Mesendoderm (in vitro differentiated cells): ENCODE results near the gene SF3B6.
"Not testable (repeated sequence)": the region's sequence is repeated elsewhere in the genome, so short reads cannot be mapped to it uniquely, and the experiment has no call there.

Experiments used
- DNase-seq: peaks from one replicate; pipeline ENCODE4 v3.0.0; 2013
- H2AK5ac ChIP-seq: 2 replicates; pipeline ENCODE4 v1.6.1; 2013; ENCODE audit warnings: low read length, inconsistent platforms
- H2BK120ac ChIP-seq: 2 replicates; pipeline ENCODE4 v1.6.1; 2013; ENCODE audit warnings: low read depth, mild to moderate bottlenecking, low read length, moderate library complexity, mixed read lengths
- H2BK15ac ChIP-seq: replicated peaks from 2 replicates; pipeline ENCODE4 v1.6.1; 2013; ENCODE audit warnings: low read depth, mild to moderate bottlenecking, moderate library complexity
- H2BK5ac ChIP-seq: 2 replicates; pipeline ENCODE4 v1.6.1; 2013; ENCODE audit warnings: low read length, inconsistent platforms
- H3K18ac ChIP-seq: 2 replicates; pipeline ENCODE4 v1.6.1; 2013; ENCODE audit warnings: mild to moderate bottlenecking, low read length, mixed read lengths
- H3K23ac ChIP-seq: one replicate; pipeline ENCODE4 v1.6.1; 2013; ENCODE audit warnings: low read length
- H3K27ac ChIP-seq: 2 replicates; pipeline ENCODE4 v1.5.1; 2013; ENCODE audit warnings: low read depth, mild to moderate bottlenecking, inconsistent platforms, low read length, moderate library complexity
- H3K27me3 ChIP-seq: 2 replicates; pipeline ENCODE4 v1.6.1; 2013; ENCODE audit warnings: low read length, control low read depth, mild to moderate bottlenecking, inconsistent platforms; ENCODE audit not compliant: insufficient read depth, poor library complexity
- H3K36me3 ChIP-seq: 2 replicates; pipeline ENCODE4 v1.6.1; 2013; ENCODE audit warnings: low read length, inconsistent platforms; ENCODE audit not compliant: control insufficient read depth, insufficient read depth
- H3K4ac ChIP-seq: one replicate; pipeline ENCODE4 v1.6.1; 2013; ENCODE audit warnings: low read depth, mild to moderate bottlenecking, low read length, moderate library complexity
- H3K4me1 ChIP-seq: 2 replicates; pipeline ENCODE4 v1.6.1; 2013; ENCODE audit warnings: low read depth, low read length, inconsistent platforms; ENCODE audit not compliant: control insufficient read depth
- H3K4me2 ChIP-seq: 2 replicates; pipeline ENCODE4 v1.6.1; 2013; ENCODE audit warnings: low read length
- H3K4me3 ChIP-seq: 2 replicates; pipeline ENCODE4 v1.5.1; 2013; ENCODE audit warnings: mild to moderate bottlenecking, low read length
- H3K56ac ChIP-seq: one replicate; pipeline ENCODE4 v1.6.1; 2013; ENCODE audit warnings: low read length
- H3K79me1 ChIP-seq: 2 replicates; pipeline ENCODE4 v1.6.1; 2013; ENCODE audit warnings: low read length, inconsistent platforms
- H3K79me2 ChIP-seq: 2 replicates; pipeline ENCODE4 v1.6.1; 2013; ENCODE audit warnings: mild to moderate bottlenecking, low read length; ENCODE audit not compliant: control insufficient read depth, insufficient read depth
- H3K9ac ChIP-seq: 2 replicates; pipeline ENCODE4 v1.6.1; 2013; ENCODE audit warnings: low read length, inconsistent platforms
- H4K5ac ChIP-seq: one replicate; pipeline ENCODE4 v1.6.1; 2013; ENCODE audit warnings: low read length
- H4K8ac ChIP-seq: one replicate; pipeline ENCODE4 v1.6.1; 2013; ENCODE audit warnings: low read depth, mild to moderate bottlenecking, control low read depth, low read length, moderate library complexity
- WGBS: extraction: QIAGEN DNeasy Blood & Tissue Kit; methylation state at CpG from one replicate; pipeline ENCODE4 v1.1.7; 2013; ENCODE audit warnings: low lambda C conversion rate, missing lambda C conversion rate; ENCODE audit not compliant: insufficient coverage; ENCODE audit errors: extremely low coverage; 5-methylcytosine and 5-hydroxymethylcytosine counted together

Gene SF3B6

DNA sequence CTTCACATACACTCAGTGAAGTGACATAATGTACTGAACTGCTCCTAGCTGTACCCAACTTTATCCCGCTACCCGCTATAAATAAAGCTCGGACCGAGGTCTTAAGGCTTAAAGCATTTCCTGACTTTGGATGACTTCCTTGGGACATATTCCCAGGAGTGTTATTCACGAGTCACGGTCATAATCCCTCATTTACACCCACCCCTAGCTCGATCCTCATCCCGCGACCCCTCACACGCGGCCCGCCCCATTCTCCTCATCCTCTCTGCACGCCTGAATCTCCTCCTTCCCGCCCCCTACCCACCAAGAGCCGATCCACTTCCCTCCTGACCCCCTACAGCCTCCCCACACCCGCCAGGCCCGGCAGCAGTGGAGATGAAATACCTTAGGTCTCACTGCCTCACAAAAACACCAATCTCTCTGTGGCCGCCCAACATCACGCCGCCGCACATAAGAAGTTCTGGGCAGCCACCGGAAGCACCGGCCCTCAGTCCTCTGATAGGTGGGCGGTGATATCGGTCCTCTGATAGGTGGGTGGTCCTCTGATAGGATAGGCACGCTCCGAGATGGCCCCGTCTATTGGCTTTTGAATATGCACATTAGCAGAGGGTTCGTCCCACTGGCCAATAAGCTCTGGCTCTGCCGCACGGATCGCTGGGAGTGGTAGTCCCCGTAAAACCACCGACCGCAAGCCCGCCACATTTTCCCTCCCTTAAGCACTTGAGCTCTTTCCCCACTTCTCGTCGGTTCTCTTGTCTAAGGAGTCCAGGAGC, 29.0 kb downstream of the SF3B6 start, which contains the start of gene WDCP:
WDCP (minus strand) TSS at position 462 of the 773 bp plus-strand sequence. CDS start 7,897 bp downstream, outside the sequence.
- peak within 1 kb of the TSS; percentile 89 for H3K9ac ChIP-seq
- H3K36me3 ChIP-seq, result no peaks in the 10 kb centered on the region
- H3K4me2 ChIP-seq, result peak within 1 kb of the TSS; percentile 83
- no peak within 1 kb of the TSS for H4K5ac ChIP-seq
- H2AK5ac ChIP-seq, result no peak within 1 kb of the TSS
- peak within 1 kb of the TSS; percentile 86 for H3K4me3 ChIP-seq
- H3K79me2 ChIP-seq, result peaks cover 2% of the 10 kb centered on the region
- H3K79me1 ChIP-seq, result peaks cover 2% of the 10 kb centered on the region
- no peak within 1 kb of the TSS for H3K23ac ChIP-seq
- peak; percentile 100 for DNase-seq
- peak within 1 kb of the TSS; percentile 64 for H3K18ac ChIP-seq
- H4K8ac ChIP-seq, result no peak within 1 kb of the TSS
- H2BK5ac ChIP-seq, result no peak within 1 kb of the TSS
- H3K4ac ChIP-seq, result no peak within 1 kb of the TSS
- H3K56ac ChIP-seq, result peak within 1 kb of the TSS; percentile 97
- H2BK120ac ChIP-seq, result no peak within 1 kb of the TSS
- WGBS, result no CpG with 5 or more reads among the region's 38 CpGs
- H3K4me1 ChIP-seq, result no peaks in the 10 kb centered on the region
- H3K27me3 ChIP-seq, result no peaks in the 10 kb centered on the region
- H3K27ac ChIP-seq, result peak within 1 kb of the TSS; percentile 34
- H2BK15ac ChIP-seq, result no peak within 1 kb of the TSS

DNA sequence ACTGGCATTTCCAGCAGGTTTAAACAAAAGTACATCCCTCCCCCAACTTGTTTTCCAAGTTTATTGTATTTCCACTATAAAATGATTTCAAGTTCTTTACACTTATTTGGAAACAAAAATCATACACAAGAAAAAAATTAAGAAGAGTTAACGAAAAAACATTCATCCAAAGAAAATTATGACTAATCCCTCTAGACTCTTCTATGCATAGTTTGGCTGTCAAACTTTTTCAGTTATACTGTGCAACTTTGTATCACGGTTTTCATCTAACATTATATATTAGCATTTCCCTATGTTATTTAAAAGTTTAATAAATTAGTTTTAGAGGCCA, 29.6 kb downstream of the SF3B6 start:
- peaks cover 2% of the 10 kb centered on the region for H3K79me1 ChIP-seq
- H2BK5ac ChIP-seq, result no peak overlapping the region
- H3K4me2 ChIP-seq, result peak overlapping the region; percentile 83
- H3K23ac ChIP-seq, result no peak overlapping the region
- no peak overlapping the region for H2BK120ac ChIP-seq
- no peaks in the 10 kb centered on the region for H3K4me1 ChIP-seq
- no CpG with 5 or more reads among the region's 2 CpGs for WGBS
- no peak overlapping the region for H3K4ac ChIP-seq
- no peak overlapping the region for H3K56ac ChIP-seq
- no peak overlapping the region for H2BK15ac ChIP-seq
- no peak overlapping the region for H3K27ac ChIP-seq
- peak overlapping the region; percentile 89 for H3K9ac ChIP-seq
- no peaks in the 10 kb centered on the region for H3K36me3 ChIP-seq
- no peak for DNase-seq
- H2AK5ac ChIP-seq, result no peak overlapping the region
- H4K8ac ChIP-seq, result no peak overlapping the region
- H3K18ac ChIP-seq, result no peak overlapping the region
- no peaks in the 10 kb centered on the region for H3K27me3 ChIP-seq
- H3K79me2 ChIP-seq, result peaks cover 2% of the 10 kb centered on the region
- no peak overlapping the region for H4K5ac ChIP-seq
- peak overlapping the region; percentile 86 for H3K4me3 ChIP-seq

DNA sequence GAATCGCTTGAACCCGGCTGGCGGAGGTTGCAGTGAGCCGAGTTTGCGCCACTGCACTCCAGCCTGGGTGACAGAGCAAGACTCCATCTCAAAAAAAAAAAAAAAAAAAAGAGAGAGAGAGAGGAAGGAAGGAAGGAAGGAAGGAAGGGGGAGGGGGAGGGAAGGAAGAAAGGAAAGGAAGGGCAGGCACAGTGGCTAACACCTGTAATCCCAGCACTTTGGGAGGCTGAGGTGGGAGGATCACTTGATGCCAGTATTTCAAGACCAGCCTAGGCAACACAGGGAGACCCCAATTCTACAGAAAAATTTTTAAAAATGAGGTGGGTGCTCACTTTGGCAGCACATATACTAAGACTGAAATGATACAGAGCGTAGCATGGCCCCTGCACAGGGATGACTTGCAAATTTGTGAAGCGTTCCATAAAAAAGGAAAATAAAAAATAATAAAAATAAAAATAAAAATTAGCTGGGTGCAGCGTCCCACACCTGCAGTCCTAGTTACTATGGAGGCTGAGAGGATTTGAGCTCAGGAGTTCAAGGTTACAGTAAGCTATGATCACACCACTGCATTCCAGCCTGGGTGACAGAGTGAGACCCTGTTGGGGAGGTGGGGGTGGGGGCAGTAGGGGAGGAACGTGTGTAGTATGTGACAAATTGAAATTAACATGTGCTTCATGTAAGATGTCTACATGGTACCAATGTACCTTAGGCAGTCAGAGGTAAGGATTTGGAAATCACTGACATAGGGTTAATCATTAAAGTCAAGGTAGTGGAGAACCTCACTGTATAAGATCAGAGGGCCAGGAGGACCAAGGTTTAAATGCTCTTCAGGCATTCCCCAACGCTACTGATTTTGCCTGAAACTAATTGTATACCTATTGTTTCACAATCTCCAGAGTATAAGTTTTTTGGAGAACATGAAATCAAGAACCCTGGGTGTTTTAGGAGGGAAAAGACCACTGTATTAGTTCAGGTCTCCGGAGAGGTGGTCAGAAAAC, 30.3 kb downstream of the SF3B6 start:
- Histone ChIP-seq H4K8ac (no peak overlapping the region), H2BK5ac (no peak overlapping the region), H3K4ac (no peak overlapping the region), H3K4me2 (no peak overlapping the region), H3K9ac (peak overlapping the region; percentile 13), H3K56ac (no peak overlapping the region), H3K4me3 (no peak overlapping the region), H2BK120ac (no peak overlapping the region), H4K5ac (no peak overlapping the region), H2BK15ac (no peak overlapping the region), H3K23ac (no peak overlapping the region), H3K79me1 (peaks cover 2% of the 10 kb centered on the region), H3K27me3 (no peaks in the 10 kb centered on the region), H3K27ac (no peak overlapping the region), H3K36me3 (no peaks in the 10 kb centered on the region), H3K18ac (no peak overlapping the region), H2AK5ac (no peak overlapping the region), H3K4me1 (no peaks in the 10 kb centered on the region), H3K79me2 (peaks cover 2% of the 10 kb centered on the region)
- WGBS, result no CpG with 5 or more reads among the region's 11 CpGs
- no peak for DNase-seq

DNA sequence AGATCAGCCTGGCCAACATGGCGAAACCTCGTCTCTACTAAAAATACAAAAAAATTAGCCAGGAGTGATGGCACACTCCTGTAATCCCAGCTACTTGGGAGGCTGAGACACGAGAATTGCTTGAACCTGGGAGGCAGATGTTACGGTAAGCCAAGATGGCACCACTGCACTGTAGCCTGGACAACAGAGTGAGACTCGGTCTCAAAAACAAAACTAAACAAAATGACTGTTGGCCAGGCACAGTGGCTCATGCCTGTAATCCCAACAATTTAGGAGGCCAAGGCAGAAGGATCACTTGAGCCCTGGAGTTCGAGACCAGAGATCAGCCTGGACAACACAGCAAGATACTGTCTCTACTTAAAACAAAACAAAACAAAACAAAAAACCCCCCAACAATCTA, 33.0 kb downstream of the SF3B6 start:
- not testable (repeated sequence) for H3K4me2 ChIP-seq, H3K36me3 ChIP-seq, H3K9ac ChIP-seq, DNase-seq, H3K18ac ChIP-seq, H3K27me3 ChIP-seq, H2BK120ac ChIP-seq, H4K5ac ChIP-seq, H4K8ac ChIP-seq, H3K27ac ChIP-seq, H2BK15ac ChIP-seq, H3K79me2 ChIP-seq, H3K4me3 ChIP-seq, H3K23ac ChIP-seq, H2BK5ac ChIP-seq, H3K56ac ChIP-seq, H3K79me1 ChIP-seq, H3K4me1 ChIP-seq, H2AK5ac ChIP-seq, H3K4ac ChIP-seq
- no CpG with 5 or more reads among the region's 6 CpGs for WGBS

DNA sequence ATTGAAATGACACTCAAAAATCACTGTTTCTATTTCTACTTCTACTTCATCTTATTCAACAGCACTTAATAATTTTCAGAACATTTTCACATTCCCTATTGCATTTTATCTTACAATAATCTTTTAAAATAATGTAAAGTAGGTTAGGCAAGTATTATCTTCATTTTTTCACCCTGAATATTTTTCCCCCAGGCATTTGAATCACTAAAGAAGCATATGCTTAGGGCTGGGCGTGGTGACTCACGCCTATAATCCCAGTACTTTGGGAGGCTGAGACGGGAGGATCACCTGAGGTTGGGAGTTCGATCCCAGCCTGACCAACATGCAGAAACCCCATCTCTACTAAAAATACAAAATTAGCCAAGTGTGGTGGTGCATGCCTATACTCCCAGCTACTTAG, 35.6 kb downstream of the SF3B6 start:
- H3K9ac ChIP-seq, result no peak overlapping the region
- H3K56ac ChIP-seq, result no peak overlapping the region
- H3K18ac ChIP-seq, result no peak overlapping the region
- no peak overlapping the region for H3K4me3 ChIP-seq
- H3K27me3 ChIP-seq, result no peaks in the 10 kb centered on the region
- H2BK120ac ChIP-seq, result no peak overlapping the region
- DNase-seq, result no peak
- no peak overlapping the region for H4K5ac ChIP-seq
- H3K27ac ChIP-seq, result no peak overlapping the region
- no peak overlapping the region for H3K4ac ChIP-seq
- H2BK15ac ChIP-seq, result no peak overlapping the region
- H3K79me2 ChIP-seq, result no peaks in the 10 kb centered on the region
- no peak overlapping the region for H4K8ac ChIP-seq
- H3K4me2 ChIP-seq, result no peak overlapping the region
- WGBS, result no CpG with 5 or more reads among the region's 4 CpGs
- H3K4me1 ChIP-seq, result no peaks in the 10 kb centered on the region
- H2AK5ac ChIP-seq, result no peak overlapping the region
- peaks cover 3% of the 10 kb centered on the region for H3K79me1 ChIP-seq
- no peak overlapping the region for H3K23ac ChIP-seq
- H3K36me3 ChIP-seq, result peaks cover 8% of the 10 kb centered on the region
- no peak overlapping the region for H2BK5ac ChIP-seq
